Heart left ventricle (tissue), 13 donors: ENCODE results near the gene PIP5K1A.
"Not testable (repeated sequence)": the region's sequence is repeated elsewhere in the genome, so short reads cannot be mapped to it uniquely, and the experiment has no call there.

Experiments used
- CTCF ChIP-seq, 12 donors: fragments of 200-600 bp; sonication (generic) in 4 of 12; IDR thresholded peaks; one replicate each; pipeline versions ENCODE4 v1.5.0 to v1.8.0; 2018 to 2022; ENCODE audit warnings: antibody characterized with exemption in 12 of 12, mild to moderate bottlenecking in 5 of 12
- POLR2A ChIP-seq, 2 donors: fragments of 450-650 bp; IDR thresholded peaks; one replicate each; pipeline ENCODE4 v1.6.1; 2017; ENCODE audit warnings: antibody characterized with exemption in 2 of 2, mild to moderate bottlenecking in 2 of 2, moderate library complexity in 2 of 2
- donor health status: ischemic (EF 13 %, LVEDD 7.1; RV severe dilation, severe dysfunction).
- donor health status: DM: no; HTN: yes; CAD: no.
- donor health status: DM: no; HTN: no; CAD: no.
- donor health status: ischemic (EF 25% LVEDD 6.9; RV normal size, moderate dysfunction).
- donor health status: ischemic (EF 25% LVEDD 5.7; RV mildly dilated, moderate dysfunction).
- donor health status: ischemic (EF 35%, LVEDD 5.7; RV mildly dilated, moderate dysfunction).
- donor health status: nonischemic (EF 11% LVEDD 7.7; RV severe dilation, severe dysfunction).
- donor health status: DM: yes; HTN: yes; CAD: no.
- donor health status: PGD.
- donor health status: ischemic (EF 29% LVEDD 5.4; RV normal size, mild dysfunction).
- donor health status: nonischemic (EF 23%, LVEDD 6.1; RV moderate dilation, normal function).

GRCh38 chr1:151188667-151189066 is 9.7 kb upstream of the PIP5K1A start:
- TF ChIP-seq CTCF, POLR2A (IDR thresholded peaks at IDR 0.05): not testable (repeated sequence)
